ENCODE results near the gene RAB30. TPM values are rescaled to one million over a fixed set of nuclear protein-coding genes. Genes with fewer than 3 reads are reported as not detected.
"Not testable (repeated sequence)": the region's sequence is repeated elsewhere in the genome, so short reads cannot be mapped to it uniquely, and the experiment has no call there.

RAB30 gene
- polyA plus RNA-seq, 4 donors = 3.2 to 15.9 (median 8.9) TPM

DNA sequence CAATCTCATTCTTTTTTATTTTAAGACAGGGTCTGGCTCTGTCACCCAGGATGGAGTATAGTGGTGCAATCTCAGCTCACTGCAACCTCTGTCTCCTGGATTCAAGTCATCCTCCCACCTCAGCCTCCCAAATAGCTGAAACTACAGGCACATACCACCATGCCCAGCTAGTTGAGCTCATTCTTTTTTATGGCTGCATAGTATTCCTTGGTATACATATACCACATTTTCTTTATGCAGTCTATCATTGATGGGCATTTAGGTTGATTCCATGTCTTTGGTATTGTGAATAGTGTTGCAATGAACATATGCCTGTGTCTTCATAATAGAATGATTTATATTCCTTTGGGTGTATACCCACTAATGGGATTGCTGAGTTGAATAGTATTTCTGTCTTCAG is 109.7 kb downstream of the RAB30 start:
- not testable (repeated sequence) for H3K36me3 ChIP-seq (ENCODE audit: control insufficient read depth in 3 of 3, insufficient read depth in 2 of 3, low read depth in 1 of 3, low read length in 3 of 3); DNase-seq; H3K27ac ChIP-seq (ENCODE audit: low read depth in 1 of 3, low read length in 2 of 3); H3K4me3 ChIP-seq (ENCODE audit: low read depth in 1 of 3, low read length in 3 of 3); H3K4me1 ChIP-seq (ENCODE audit: control insufficient read depth in 3 of 3, insufficient read depth in 2 of 3, low read depth in 1 of 3, low read length in 2 of 3); FAIRE-seq; H3K27me3 ChIP-seq (ENCODE audit: control insufficient read depth in 3 of 3, insufficient read depth in 3 of 3, low read length in 3 of 3); H3K9me3 ChIP-seq (ENCODE audit: control insufficient read depth in 2 of 2, insufficient read depth in 1 of 2, low read depth in 1 of 2, low read length in 1 of 2)

DNA sequence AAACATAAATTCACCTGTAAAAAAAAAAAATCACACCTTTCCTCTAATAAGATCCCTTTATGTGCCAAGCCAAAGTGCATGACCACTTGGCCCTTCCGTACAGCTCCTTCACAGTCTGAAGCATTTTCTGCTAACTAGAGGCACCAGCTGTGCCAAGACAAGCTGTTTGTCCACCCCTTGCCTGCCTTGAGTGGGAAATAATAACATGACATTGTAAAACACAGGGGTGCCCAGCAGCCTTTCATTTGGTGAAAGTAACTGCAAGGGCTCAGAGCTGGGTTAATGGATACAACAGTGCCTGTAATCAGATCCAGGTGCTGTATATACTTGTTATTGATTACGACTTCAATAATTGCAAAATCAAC is 110.9 kb downstream of the RAB30 start:
- Histone ChIP-seq H3K9me3 (ENCODE audit: control insufficient read depth in 2 of 2, insufficient read depth in 1 of 2, low read depth in 1 of 2, low read length in 1 of 2) (peaks cover 0 to 11% of the 10 kb centered on the region in 2 donors), H3K27me3 (ENCODE audit: control insufficient read depth in 3 of 3, insufficient read depth in 3 of 3, low read length in 3 of 3) (no peaks in the 10 kb centered on the region), H3K4me3 (ENCODE audit: low read depth in 1 of 3, low read length in 3 of 3) (no peak overlapping the region), H3K4me1 (ENCODE audit: control insufficient read depth in 3 of 3, insufficient read depth in 2 of 3, low read depth in 1 of 3, low read length in 2 of 3) (peaks cover 0 to 3% (median 0%) of the 10 kb centered on the region in 3 donors), H3K36me3 (ENCODE audit: control insufficient read depth in 3 of 3, insufficient read depth in 2 of 3, low read depth in 1 of 3, low read length in 3 of 3) (no peaks in the 10 kb centered on the region), H3K27ac (ENCODE audit: low read depth in 1 of 3, low read length in 2 of 3) (peak overlapping the region in 2 of 3 donors; percentile 62 to 80)
- WGBS, 3 donors = 64 to 89% (median 78%) methylated on average over 2 of the region's 2 CpGs
- no peak for FAIRE-seq
- no peak for DNase-seq

DNA sequence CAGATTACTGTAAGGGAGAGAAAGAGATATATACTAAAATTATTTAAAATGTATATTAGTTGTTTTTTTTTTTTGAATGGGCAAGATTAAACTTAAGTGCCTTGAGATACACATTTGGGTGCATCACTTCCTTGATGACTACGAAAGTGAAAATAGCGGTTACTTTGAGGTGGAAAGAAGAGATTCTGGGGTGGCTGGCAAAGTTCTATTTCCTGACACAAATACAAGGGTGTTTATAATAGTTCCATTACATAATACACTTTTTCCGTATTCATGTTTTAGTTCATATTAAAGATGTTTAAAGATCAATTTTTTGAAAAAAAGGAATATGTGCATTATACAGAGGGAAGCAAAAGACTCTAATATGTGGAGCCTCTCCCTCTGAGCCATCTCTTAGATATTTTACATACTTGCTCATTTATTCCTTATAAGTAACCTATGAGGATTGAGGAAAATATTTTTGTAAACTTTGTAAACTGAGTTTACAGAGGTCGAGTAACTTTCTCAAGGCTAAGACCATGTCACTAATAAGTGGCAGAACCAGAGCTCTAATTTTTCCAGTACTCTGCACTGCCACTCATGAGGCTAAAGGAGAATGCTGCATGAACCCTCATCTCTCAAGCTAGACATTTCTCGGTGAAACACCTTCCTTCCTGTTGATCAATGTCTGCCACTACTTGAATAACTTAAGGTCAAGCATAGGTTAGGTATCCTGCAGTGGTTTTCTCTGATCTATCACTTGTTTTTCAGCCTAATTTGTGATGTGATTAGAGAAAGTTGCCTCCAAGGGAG is 111.5 kb downstream of the RAB30 start:
- DNase-seq (peak in 1 of 2 donors; percentile 62), FAIRE-seq (no peak)
- H3K9me3 ChIP-seq (ENCODE audit: control insufficient read depth in 2 of 2, insufficient read depth in 1 of 2, low read depth in 1 of 2, low read length in 1 of 2) = peaks cover 0 to 11% of the 10 kb centered on the region in 2 donors
- peaks cover 0 to 3% (median 0%) of the 10 kb centered on the region in 3 donors for H3K4me1 ChIP-seq (ENCODE audit: control insufficient read depth in 3 of 3, insufficient read depth in 2 of 3, low read depth in 1 of 3, low read length in 2 of 3)
- H3K27me3 ChIP-seq (ENCODE audit: control insufficient read depth in 3 of 3, insufficient read depth in 3 of 3, low read length in 3 of 3) = no peaks in the 10 kb centered on the region
- 48 to 80% (median 66%) methylated on average over 5 of the region's 5 CpGs for WGBS, 3 donors
- H3K36me3 ChIP-seq (ENCODE audit: control insufficient read depth in 3 of 3, insufficient read depth in 2 of 3, low read depth in 1 of 3, low read length in 3 of 3) = no peaks in the 10 kb centered on the region
- H3K4me3 ChIP-seq (ENCODE audit: low read depth in 1 of 3, low read length in 3 of 3) = no peak overlapping the region
- H3K27ac ChIP-seq (ENCODE audit: low read depth in 1 of 3, low read length in 2 of 3) = peak overlapping the region in 2 of 3 donors; percentile 63 to 80

DNA sequence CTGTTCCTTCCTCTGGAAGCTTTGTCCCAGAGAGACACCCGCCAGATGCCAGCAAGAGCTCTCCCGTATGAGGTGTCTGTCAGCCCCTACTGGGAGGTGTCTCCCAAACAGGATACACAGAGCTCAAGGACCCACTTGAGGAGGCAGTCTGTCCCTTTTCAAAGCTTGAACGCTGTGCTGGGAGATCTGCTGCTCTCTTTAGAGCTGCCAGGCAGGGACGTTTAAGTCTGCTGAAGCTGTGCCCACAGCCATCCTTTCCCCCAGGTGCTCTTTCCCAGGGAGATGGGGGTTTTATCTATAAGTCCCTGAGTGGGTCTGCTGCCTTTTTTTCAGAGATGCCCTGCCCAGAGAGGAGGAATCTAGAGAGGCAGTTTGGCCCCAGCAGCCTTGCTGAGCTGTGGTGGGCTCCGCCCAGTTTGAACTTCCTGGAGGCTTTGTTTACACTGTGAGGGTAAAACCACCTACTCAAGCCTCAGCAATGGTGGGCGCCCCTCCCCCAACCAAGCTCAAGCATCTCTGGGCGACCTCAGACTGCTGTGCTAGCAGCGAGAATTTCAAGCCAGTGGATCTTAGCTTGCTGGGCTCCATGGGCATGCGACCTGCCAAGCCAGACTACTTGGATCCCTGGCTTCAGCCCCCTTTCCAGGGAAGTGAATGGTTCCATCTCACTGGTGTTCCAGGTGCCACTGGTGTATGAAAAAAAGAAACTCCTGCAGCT is 115.8 kb downstream of the RAB30 start:
- not testable (repeated sequence) for H3K27me3 ChIP-seq (ENCODE audit: control insufficient read depth in 3 of 3, insufficient read depth in 3 of 3, low read length in 3 of 3); FAIRE-seq; H3K36me3 ChIP-seq (ENCODE audit: control insufficient read depth in 3 of 3, insufficient read depth in 2 of 3, low read depth in 1 of 3, low read length in 3 of 3); H3K4me1 ChIP-seq (ENCODE audit: control insufficient read depth in 3 of 3, insufficient read depth in 2 of 3, low read depth in 1 of 3, low read length in 2 of 3); H3K4me3 ChIP-seq (ENCODE audit: low read depth in 1 of 3, low read length in 3 of 3)
- Histone ChIP-seq H3K27ac (ENCODE audit: low read depth in 1 of 3, low read length in 2 of 3) (peak overlapping the region in 1 of 3 donors; percentile 72), H3K9me3 (ENCODE audit: control insufficient read depth in 2 of 2, insufficient read depth in 1 of 2, low read depth in 1 of 2, low read length in 1 of 2) (peaks cover 0 to 11% of the 10 kb centered on the region in 2 donors)
- DNase-seq = peak in 1 of 2 donors; percentile 25
- WGBS, 3 donors = 54 to 83% (median 69%) methylated on average over 9 of the region's 9 CpGs

DNA sequence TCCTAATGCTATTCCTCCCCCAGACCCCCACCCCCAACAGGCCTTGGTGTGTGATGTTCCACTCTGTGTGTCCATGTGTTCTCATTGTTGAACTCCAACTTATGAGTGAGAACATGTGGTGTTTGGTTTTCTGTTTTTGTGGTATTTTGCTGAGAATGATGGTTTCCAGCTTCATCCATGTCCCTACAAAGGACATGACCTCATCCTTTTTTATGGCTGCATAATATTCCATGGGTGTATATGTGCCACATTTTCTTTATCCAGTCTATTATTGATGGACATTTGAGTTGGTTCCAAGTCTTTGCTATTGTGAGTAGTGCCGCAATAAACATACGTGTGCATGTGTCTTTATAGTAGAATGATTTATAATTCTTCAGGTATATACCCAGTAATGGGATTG is 121.2 kb downstream of the RAB30 start:
- H3K4me3 ChIP-seq (ENCODE audit: low read depth in 1 of 3, low read length in 3 of 3); H3K27me3 ChIP-seq (ENCODE audit: control insufficient read depth in 3 of 3, insufficient read depth in 3 of 3, low read length in 3 of 3); H3K9me3 ChIP-seq (ENCODE audit: control insufficient read depth in 2 of 2, insufficient read depth in 1 of 2, low read depth in 1 of 2, low read length in 1 of 2); DNase-seq; H3K36me3 ChIP-seq (ENCODE audit: control insufficient read depth in 3 of 3, insufficient read depth in 2 of 3, low read depth in 1 of 3, low read length in 3 of 3); H3K27ac ChIP-seq (ENCODE audit: low read depth in 1 of 3, low read length in 2 of 3); FAIRE-seq; H3K4me1 ChIP-seq (ENCODE audit: control insufficient read depth in 3 of 3, insufficient read depth in 2 of 3, low read depth in 1 of 3, low read length in 2 of 3): not testable (repeated sequence)
- WGBS, 3 donors = 91 to 100% (median 92%) methylated on average over 2 of the region's 2 CpGs

DNA sequence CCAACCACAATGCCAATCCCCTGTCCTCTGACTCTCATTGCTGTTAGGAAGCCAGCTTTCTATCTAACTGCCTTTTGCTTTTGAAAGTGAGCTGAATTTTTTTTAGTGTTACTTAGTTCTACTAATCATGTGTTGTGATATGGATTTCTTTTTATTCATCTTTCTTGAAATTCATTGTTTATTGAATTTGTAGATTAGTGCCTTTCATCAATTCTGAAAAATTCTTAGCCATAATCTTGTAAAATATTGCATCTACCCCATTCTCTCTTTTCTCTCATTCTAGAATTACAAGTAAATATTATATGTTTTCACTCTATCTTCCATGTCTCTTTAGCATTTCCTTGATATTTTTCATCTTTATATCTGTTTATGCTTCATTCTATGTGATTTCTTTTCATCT is 122.3 kb downstream of the RAB30 start:
- FAIRE-seq (no peak), DNase-seq (no peak)
- Histone ChIP-seq H3K4me3 (ENCODE audit: low read depth in 1 of 3, low read length in 3 of 3) (no peak overlapping the region), H3K27ac (ENCODE audit: low read depth in 1 of 3, low read length in 2 of 3) (no peak overlapping the region), H3K9me3 (ENCODE audit: control insufficient read depth in 2 of 2, insufficient read depth in 1 of 2, low read depth in 1 of 2, low read length in 1 of 2) (peaks cover 0 to 3% of the 10 kb centered on the region in 2 donors), H3K27me3 (ENCODE audit: control insufficient read depth in 3 of 3, insufficient read depth in 3 of 3, low read length in 3 of 3) (no peaks in the 10 kb centered on the region), H3K4me1 (ENCODE audit: control insufficient read depth in 3 of 3, insufficient read depth in 2 of 3, low read depth in 1 of 3, low read length in 2 of 3) (no peaks in the 10 kb centered on the region), H3K36me3 (ENCODE audit: control insufficient read depth in 3 of 3, insufficient read depth in 2 of 3, low read depth in 1 of 3, low read length in 3 of 3) (no peaks in the 10 kb centered on the region)

DNA sequence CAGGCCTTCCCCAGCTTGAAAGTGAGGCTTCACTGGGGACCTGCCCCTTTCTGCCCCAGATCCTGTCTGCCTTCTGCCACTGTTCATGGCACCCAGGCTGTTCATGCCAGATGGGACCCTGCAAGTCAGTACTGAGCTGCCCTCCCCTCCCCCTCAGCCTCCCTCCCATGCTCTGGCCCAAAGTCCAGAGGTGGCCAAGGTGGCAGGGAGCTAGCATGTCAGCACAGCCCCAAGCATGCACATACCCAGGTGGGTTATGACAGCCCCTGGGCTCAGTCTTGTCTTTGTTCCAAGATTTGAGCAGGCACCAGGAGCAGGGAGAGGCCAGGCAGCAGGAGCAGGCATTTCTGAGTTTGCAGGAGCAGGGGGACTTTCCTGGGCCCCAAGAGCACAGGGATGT is 126.0 kb downstream of the RAB30 start:
- no peak for FAIRE-seq

DNA sequence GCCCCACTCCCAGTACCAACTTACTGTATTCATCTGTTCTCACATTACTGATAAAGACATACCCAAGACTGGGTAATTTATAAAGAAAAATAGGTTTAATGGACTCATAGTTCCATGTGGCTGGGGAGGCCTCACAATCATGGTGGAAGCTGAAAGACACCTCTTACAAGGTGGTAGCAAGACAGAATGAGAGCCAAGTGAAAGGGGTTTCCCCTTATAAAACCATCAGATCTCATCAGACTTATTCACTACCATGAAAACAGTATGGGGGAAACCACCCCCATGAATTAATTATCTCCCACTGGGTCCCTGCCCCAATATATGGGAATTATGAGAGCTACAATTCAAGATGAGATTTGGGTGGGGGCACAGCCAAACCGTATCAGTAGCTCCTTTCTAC is 126.7 kb downstream of the RAB30 start:
- FAIRE-seq; H3K27me3 ChIP-seq (ENCODE audit: control insufficient read depth in 3 of 3, insufficient read depth in 3 of 3, low read length in 3 of 3); H3K36me3 ChIP-seq (ENCODE audit: control insufficient read depth in 3 of 3, insufficient read depth in 2 of 3, low read depth in 1 of 3, low read length in 3 of 3); H3K4me3 ChIP-seq (ENCODE audit: low read depth in 1 of 3, low read length in 3 of 3); DNase-seq; H3K4me1 ChIP-seq (ENCODE audit: control insufficient read depth in 3 of 3, insufficient read depth in 2 of 3, low read depth in 1 of 3, low read length in 2 of 3); H3K27ac ChIP-seq (ENCODE audit: low read depth in 1 of 3, low read length in 2 of 3): not testable (repeated sequence)
- H3K9me3 ChIP-seq (ENCODE audit: control insufficient read depth in 2 of 2, insufficient read depth in 1 of 2, low read depth in 1 of 2, low read length in 1 of 2) = peaks cover 2 to 25% of the 10 kb centered on the region in 2 donors
- WGBS, 3 donors = 82 to 95% (median 89%) methylated on average over 1 of the region's 1 CpG

More for the DNA sequence above, 126.0 kb downstream of the RAB30 start:
- Histone ChIP-seq H3K4me3 (ENCODE audit: low read depth in 1 of 3, low read length in 3 of 3) (no peak overlapping the region), H3K27ac (ENCODE audit: low read depth in 1 of 3, low read length in 2 of 3) (no peak overlapping the region), H3K4me1 (ENCODE audit: control insufficient read depth in 3 of 3, insufficient read depth in 2 of 3, low read depth in 1 of 3, low read length in 2 of 3) (no peaks in the 10 kb centered on the region), H3K27me3 (ENCODE audit: control insufficient read depth in 3 of 3, insufficient read depth in 3 of 3, low read length in 3 of 3) (no peaks in the 10 kb centered on the region), H3K9me3 (ENCODE audit: control insufficient read depth in 2 of 2, insufficient read depth in 1 of 2, low read depth in 1 of 2, low read length in 1 of 2) (peaks cover 2 to 25% of the 10 kb centered on the region in 2 donors), H3K36me3 (ENCODE audit: control insufficient read depth in 3 of 3, insufficient read depth in 2 of 3, low read depth in 1 of 3, low read length in 3 of 3) (no peaks in the 10 kb centered on the region)
- no peak for DNase-seq
